ENCODE data around the gene EQTN.

EQTN gene

DNA sequence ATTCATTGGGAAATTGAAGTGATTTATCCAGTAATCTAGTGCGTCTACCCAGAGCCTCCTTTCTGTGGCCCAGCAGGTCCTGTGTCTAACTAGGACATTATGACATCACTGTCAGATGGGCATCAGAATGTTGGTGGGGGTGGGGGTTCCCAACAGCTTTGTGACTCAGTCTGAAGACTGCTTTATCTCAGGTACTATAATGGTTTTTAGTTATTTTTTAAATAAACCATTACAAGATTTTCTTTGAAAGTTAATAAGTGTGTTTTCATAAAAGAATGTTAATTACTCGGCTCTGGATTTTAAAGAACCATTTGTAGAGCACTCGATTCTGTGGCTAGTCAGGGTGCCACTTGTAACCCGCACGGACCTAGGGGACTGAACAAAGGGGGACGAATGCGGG lies at the start of gene EQTN:
EQTN (minus strand) TSS at position 101 of the 400 bp plus-strand sequence; CDS start at position 6, 95 bp downstream.
- no peak within 1 kb of the TSS for H3K4me3 ChIP-seq (ENCODE audit: control insufficient read depth, low read depth, low read length)
- TF ChIP-seq, protein P1, sequence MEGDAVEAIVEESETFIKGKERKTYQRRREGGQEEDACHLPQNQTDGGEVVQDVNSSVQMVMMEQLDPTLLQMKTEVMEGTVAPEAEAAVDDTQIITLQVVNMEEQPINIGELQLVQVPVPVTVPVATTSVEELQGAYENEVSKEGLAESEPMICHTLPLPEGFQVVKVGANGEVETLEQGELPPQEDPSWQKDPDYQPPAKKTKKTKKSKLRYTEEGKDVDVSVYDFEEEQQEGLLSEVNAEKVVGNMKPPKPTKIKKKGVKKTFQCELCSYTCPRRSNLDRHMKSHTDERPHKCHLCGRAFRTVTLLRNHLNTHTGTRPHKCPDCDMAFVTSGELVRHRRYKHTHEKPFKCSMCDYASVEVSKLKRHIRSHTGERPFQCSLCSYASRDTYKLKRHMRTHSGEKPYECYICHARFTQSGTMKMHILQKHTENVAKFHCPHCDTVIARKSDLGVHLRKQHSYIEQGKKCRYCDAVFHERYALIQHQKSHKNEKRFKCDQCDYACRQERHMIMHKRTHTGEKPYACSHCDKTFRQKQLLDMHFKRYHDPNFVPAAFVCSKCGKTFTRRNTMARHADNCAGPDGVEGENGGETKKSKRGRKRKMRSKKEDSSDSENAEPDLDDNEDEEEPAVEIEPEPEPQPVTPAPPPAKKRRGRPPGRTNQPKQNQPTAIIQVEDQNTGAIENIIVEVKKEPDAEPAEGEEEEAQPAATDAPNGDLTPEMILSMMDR (IDR thresholded peaks at IDR 0.05; ENCODE audit: control insufficient read depth, insufficient read depth, low read depth, low read length, missing control alignments): no peak
- no peak for DNase-seq (ENCODE audit: low read depth)

DNA sequence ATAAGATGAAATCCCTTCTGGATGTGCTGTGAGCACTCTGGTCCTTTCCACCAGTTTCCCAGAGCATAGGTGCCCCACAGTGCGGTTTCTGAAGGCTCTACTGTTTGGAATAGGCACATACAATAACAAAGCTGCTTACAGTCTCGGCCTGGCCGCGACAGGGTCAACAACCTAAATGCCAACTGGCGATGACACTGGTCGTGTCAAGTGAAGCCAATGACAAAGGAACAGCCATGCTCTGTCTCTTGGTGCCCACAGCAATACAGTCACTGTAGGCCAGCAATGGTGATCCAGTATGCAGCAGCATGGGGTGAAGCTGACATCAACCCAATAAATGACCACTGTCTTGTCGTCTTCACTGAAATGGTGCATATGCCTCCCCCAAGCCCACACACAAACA lies 47.8 kb upstream of the EQTN start:
- no peak overlapping the region for H3K4me3 ChIP-seq (ENCODE audit: control insufficient read depth, low read depth, low read length)
- TF ChIP-seq, protein P1 (IDR thresholded peaks at IDR 0.05; ENCODE audit: control insufficient read depth, insufficient read depth, low read depth, low read length, missing control alignments): no peak
- no peak for DNase-seq (ENCODE audit: low read depth)

DNA sequence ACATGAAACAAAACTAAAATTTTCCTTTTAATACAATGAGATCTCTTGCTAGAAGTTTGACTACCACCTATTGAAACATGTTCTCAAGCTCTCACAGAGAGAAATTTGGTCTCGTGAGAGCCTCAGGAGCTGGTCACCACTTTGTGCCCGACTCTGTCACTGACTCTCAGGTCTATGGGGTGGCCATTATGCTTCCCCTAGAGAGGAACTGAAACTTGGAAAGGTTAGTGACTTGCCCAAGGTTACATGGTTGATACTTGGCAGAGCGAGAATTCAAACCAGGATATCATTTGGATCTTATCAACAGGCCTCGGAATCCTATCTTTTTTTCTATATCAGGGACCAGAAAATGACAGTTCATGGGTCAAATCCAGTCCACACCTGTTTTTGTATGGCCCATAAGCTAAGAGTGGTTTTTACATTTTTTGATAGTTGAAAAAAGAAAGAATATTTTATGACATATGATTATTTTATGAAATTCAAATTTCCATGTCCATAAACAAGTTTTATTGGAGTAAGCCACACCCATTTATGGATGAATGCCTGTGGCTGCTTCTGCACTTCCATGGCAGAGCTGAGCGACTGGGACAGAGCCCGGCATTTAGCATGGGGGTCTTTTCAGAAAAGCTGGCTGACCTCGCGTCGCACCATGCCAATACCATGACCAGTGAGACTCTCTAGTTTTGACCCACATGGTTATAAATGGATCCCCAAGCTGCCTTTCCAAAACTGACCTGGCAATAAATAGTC lies 44.8 kb upstream of the EQTN start:
- TF ChIP-seq, protein P1 (IDR thresholded peaks at IDR 0.05; ENCODE audit: control insufficient read depth, insufficient read depth, low read depth, low read length, missing control alignments): no peak
- H3K4me3 ChIP-seq (ENCODE audit: control insufficient read depth, low read depth, low read length): no peak overlapping the region
- no peak for DNase-seq (ENCODE audit: low read depth)

- TF ChIP-seq, protein P1 (IDR thresholded peaks at IDR 0.05; ENCODE audit: control insufficient read depth, insufficient read depth, low read depth, low read length, missing control alignments): no peak
- no peak overlapping the region for H3K4me3 ChIP-seq (ENCODE audit: control insufficient read depth, low read depth, low read length)
- DNase-seq (ENCODE audit: low read depth): no peak
Measured at GRCh38 chr9:27340961-27341511, 44.1 kb upstream of the EQTN start.

DNA sequence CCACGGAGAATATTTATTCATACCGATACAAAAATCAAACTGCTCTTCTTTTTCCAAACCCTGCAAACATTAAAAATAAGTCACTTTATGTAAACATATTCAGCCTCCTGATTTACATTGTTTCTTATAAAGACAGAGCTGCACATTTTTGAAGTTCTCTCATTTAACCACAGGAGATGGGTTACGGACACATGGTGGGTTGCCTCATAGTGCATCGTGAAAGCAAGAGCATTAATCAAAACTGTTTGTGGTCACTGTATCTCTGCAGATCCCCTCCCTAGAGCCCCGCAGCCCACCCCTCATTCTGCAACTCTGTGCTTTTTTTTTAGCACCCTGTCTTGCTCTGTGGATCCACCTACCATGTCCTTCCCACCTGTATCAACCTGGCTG lies 43.3 kb upstream of the EQTN start:
- TF ChIP-seq, protein P1 (IDR thresholded peaks at IDR 0.05; ENCODE audit: control insufficient read depth, insufficient read depth, low read depth, low read length, missing control alignments): no peak
- DNase-seq (ENCODE audit: low read depth): no peak
- H3K4me3 ChIP-seq (ENCODE audit: control insufficient read depth, low read depth, low read length): no peak overlapping the region

DNA sequence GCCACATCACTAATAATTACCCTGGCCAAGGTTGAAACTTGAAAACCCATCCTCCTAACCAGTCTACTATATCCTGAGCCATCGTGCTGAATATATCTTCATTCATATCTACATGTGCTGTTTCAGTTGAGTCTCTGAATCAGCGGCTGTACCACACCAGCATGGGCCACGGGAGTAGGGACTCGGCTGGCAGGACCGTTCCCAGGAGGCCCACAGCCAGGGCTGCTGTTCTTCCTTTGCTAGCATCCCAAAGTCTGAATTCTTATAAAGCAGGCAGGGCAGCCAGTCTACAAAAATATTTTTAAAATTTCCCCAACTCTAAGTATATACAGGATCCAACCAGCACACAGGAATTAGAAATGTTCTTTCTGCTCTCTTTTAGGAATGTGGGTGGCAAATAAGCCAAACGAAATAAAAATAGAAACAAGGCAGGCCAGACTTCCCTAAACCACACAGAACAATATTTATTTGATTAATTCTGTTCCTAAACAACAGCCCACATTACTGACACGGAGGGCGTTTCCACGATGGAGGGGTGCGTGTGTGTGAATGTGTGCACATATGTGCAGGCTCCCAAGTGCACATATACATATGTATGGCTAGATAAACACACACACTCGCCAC lies 42.8 kb upstream of the EQTN start:
- DNase-seq (ENCODE audit: low read depth): no peak
- no peak overlapping the region for H3K4me3 ChIP-seq (ENCODE audit: control insufficient read depth, low read depth, low read length)
- TF ChIP-seq, protein P1 (IDR thresholded peaks at IDR 0.05; ENCODE audit: control insufficient read depth, insufficient read depth, low read depth, low read length, missing control alignments): no peak
